HEK293 (cell line): ENCODE data around the gene ANKRD22.

ENCODE experiments used
- REST ChIP-seq: fragments of 450-650 bp; formaldehyde crosslinking; IDR thresholded peaks from 2 replicates; pipeline ENCODE4 v1.5.1; 2016; ENCODE audit warnings: missing biosample characterization, missing genetic modification characterization
- YY1 ChIP-seq: fragments of 450-650 bp; formaldehyde crosslinking; IDR thresholded peaks from 2 replicates; pipeline ENCODE4 v1.5.1; 2018; ENCODE audit warnings: missing biosample characterization, missing genetic modification characterization
- ZBTB10 ChIP-seq: fragments of 450-650 bp; formaldehyde crosslinking; IDR thresholded peaks from 2 replicates; pipeline ENCODE4 v1.5.1; 2016; ENCODE audit warnings: missing biosample characterization, missing genetic modification characterization
- ZBTB7A ChIP-seq: fragments of 450-650 bp; formaldehyde crosslinking; IDR thresholded peaks from 2 replicates; pipeline ENCODE4 v1.5.1; 2016; ENCODE audit warnings: low read depth, missing biosample characterization, missing genetic modification characterization
- ZNF10 ChIP-seq: fragments of 450-650 bp; formaldehyde crosslinking; IDR thresholded peaks from 2 replicates; pipeline ENCODE4 v1.5.1; 2017; ENCODE audit warnings: missing biosample characterization, missing genetic modification characterization
- ZNF19 ChIP-seq: fragments of 450-650 bp; formaldehyde crosslinking; IDR thresholded peaks from 2 replicates; pipeline ENCODE4; 2016; ENCODE audit warnings: missing biosample characterization, missing genetic modification characterization, low read depth
- ZNF248 ChIP-seq: fragments of 450-650 bp; formaldehyde crosslinking; IDR thresholded peaks from 2 replicates; pipeline ENCODE4 v1.5.1; 2017; ENCODE audit warnings: missing biosample characterization, missing genetic modification characterization
- ZNF274 ChIP-seq, 2 experiments: fragments of 200-500 bp in 1 of 2; fragments of 450-650 bp in 1 of 2; sonication (Bioruptor generic) in 1 of 2; formaldehyde crosslinking in 1 of 2; IDR thresholded peaks; 2 replicates each; pipeline versions ENCODE4 v1.5.1 to v1.6.1; 2014 to 2016; ENCODE audit warnings: borderline replicate concordance in 1 of 2, inconsistent platforms in 1 of 2, low read length in 1 of 2, missing biosample characterization in 1 of 2, missing genetic modification characterization in 1 of 2
- ZNF404 ChIP-seq: fragments of 450-650 bp; formaldehyde crosslinking; IDR thresholded peaks from 2 replicates; pipeline ENCODE4 v1.5.1; 2017; ENCODE audit warnings: missing biosample characterization, missing genetic modification characterization
- ZNF501 ChIP-seq: fragments of 450-650 bp; formaldehyde crosslinking; IDR thresholded peaks from 2 replicates; pipeline ENCODE4 v1.5.1; 2016; ENCODE audit warnings: missing biosample characterization, missing genetic modification characterization
- ZNF561 ChIP-seq: fragments of 450-650 bp; IDR thresholded peaks from 2 replicates; pipeline ENCODE4 v1.5.1; 2018; ENCODE audit warnings: missing biosample characterization, missing genetic modification characterization, borderline replicate concordance
- ZNF658 ChIP-seq: fragments of 450-650 bp; formaldehyde crosslinking; IDR thresholded peaks from 2 replicates; pipeline ENCODE4; 2016; ENCODE audit warnings: missing biosample characterization, missing genetic modification characterization
- TF ChIP-seq, protein P1 (sequence below): fragments of 450-650 bp; formaldehyde crosslinking; IDR thresholded peaks from 2 replicates; pipeline ENCODE4 v1.5.1; 2016; ENCODE audit warnings: missing biosample characterization, missing genetic modification characterization
- TF ChIP-seq, protein P2 (sequence below): fragments of 450-650 bp; formaldehyde crosslinking; IDR thresholded peaks from 2 replicates; pipeline ENCODE4 v1.5.1; 2016; ENCODE audit warnings: missing biosample characterization, missing genetic modification characterization

GRCh38 chr10:88880282-88881076 is 28.8 kb upstream of the ANKRD22 start:
- TF ChIP-seq, protein P1, sequence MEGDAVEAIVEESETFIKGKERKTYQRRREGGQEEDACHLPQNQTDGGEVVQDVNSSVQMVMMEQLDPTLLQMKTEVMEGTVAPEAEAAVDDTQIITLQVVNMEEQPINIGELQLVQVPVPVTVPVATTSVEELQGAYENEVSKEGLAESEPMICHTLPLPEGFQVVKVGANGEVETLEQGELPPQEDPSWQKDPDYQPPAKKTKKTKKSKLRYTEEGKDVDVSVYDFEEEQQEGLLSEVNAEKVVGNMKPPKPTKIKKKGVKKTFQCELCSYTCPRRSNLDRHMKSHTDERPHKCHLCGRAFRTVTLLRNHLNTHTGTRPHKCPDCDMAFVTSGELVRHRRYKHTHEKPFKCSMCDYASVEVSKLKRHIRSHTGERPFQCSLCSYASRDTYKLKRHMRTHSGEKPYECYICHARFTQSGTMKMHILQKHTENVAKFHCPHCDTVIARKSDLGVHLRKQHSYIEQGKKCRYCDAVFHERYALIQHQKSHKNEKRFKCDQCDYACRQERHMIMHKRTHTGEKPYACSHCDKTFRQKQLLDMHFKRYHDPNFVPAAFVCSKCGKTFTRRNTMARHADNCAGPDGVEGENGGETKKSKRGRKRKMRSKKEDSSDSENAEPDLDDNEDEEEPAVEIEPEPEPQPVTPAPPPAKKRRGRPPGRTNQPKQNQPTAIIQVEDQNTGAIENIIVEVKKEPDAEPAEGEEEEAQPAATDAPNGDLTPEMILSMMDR (tag by site-specific recombination) = peak; percentile 93
- TF ChIP-seq YY1 (tag by site-specific recombination) = no peak; the same call in 1 of the 2 replicates
- TF ChIP-seq, protein P2, sequence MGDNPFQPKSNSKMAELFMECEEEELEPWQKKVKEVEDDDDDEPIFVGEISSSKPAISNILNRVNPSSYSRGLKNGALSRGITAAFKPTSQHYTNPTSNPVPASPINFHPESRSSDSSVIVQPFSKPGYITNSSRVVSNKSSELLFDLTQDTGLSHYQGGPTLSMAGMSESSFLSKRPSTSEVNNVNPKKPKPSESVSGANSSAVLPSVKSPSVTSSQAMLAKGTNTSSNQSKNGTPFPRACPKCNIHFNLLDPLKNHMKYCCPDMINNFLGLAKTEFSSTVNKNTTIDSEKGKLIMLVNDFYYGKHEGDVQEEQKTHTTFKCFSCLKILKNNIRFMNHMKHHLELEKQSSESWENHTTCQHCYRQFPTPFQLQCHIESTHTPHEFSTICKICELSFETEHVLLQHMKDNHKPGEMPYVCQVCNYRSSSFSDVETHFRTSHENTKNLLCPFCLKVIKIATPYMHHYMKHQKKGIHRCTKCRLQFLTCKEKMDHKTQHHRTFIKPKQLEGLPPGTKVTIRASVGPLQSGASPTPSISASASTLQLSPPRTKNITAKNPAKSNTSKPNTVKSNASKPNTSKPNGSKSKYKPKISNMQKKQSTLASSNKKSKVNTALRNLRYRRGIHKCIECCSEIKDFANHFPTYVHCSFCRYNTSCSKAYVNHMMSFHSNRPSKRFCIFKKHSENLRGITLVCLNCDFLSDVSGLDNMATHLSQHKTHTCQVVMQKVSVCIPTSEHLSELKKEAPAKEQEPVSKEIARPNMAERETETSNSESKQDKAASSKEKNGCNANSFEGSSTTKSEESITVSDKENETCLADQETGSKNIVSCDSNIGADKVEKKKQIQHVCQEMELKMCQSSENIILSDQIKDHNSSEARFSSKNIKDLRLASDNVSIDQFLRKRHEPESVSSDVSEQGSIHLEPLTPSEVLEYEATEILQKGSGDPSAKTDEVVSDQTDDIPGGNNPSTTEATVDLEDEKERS = peak; percentile 28; the same call in 1 of the 2 replicates
- TF ChIP-seq ZNF501 (tag by site-specific recombination) = peak; percentile 85; the same call in 1 of the 2 replicates
- TF ChIP-seq ZNF274 (IDR thresholded peaks at IDR 0.05; ENCODE audit: low read length) = no peak
- no peak for TF ChIP-seq ZNF274 (tag by site-specific recombination; IDR thresholded peaks at IDR 0.05; ENCODE audit: borderline replicate concordance)
- no peak for TF ChIP-seq ZNF404
- no peak for TF ChIP-seq ZNF19 (tag by site-specific recombination)
- TF ChIP-seq ZBTB10 (tag by site-specific recombination) = peak; percentile 65; the same call in 1 of the 2 replicates
- 0 out of 2 replicates have a peak, but pooled peaks have one; percentile 32 for TF ChIP-seq ZBTB7A
- no peak for TF ChIP-seq ZNF658 (tag by site-specific recombination)
- peak; percentile 58 for TF ChIP-seq REST (tag by site-specific recombination)
- peak; percentile 78; the same call in 1 of the 2 replicates for TF ChIP-seq ZNF10
- TF ChIP-seq ZNF561 (tag by site-specific recombination) = no peak; the same call in 1 of the 2 replicates
- TF ChIP-seq ZNF248 = no peak
